ENCODE results near the gene SUPT5H.

Gene SUPT5H

GRCh38 chr19:39422020-39422419 lies 23.4 kb upstream of the SUPT5H start:
- Histone ChIP-seq H3K4me3 (no peak overlapping the region), H3K9me3 (no peaks in the 10 kb centered on the region), H3K27me3 (no peaks in the 10 kb centered on the region), H3K36me3 (peaks cover 69 to 82% (median 71%) of the 10 kb centered on the region in 3 donors), H3K4me1 (peaks cover 0 to under 1% (median 0%) of the 10 kb centered on the region in 4 donors), H3K27ac (no peak overlapping the region)
- TF ChIP-seq, protein P1, sequence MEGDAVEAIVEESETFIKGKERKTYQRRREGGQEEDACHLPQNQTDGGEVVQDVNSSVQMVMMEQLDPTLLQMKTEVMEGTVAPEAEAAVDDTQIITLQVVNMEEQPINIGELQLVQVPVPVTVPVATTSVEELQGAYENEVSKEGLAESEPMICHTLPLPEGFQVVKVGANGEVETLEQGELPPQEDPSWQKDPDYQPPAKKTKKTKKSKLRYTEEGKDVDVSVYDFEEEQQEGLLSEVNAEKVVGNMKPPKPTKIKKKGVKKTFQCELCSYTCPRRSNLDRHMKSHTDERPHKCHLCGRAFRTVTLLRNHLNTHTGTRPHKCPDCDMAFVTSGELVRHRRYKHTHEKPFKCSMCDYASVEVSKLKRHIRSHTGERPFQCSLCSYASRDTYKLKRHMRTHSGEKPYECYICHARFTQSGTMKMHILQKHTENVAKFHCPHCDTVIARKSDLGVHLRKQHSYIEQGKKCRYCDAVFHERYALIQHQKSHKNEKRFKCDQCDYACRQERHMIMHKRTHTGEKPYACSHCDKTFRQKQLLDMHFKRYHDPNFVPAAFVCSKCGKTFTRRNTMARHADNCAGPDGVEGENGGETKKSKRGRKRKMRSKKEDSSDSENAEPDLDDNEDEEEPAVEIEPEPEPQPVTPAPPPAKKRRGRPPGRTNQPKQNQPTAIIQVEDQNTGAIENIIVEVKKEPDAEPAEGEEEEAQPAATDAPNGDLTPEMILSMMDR (IDR thresholded peaks at IDR 0.05), result no peak
- DNase-seq, result no peak
- intact Hi-C loops (cut with DNase I; ENCODE audit: low total_unique reads), result no loop called here

DNA sequence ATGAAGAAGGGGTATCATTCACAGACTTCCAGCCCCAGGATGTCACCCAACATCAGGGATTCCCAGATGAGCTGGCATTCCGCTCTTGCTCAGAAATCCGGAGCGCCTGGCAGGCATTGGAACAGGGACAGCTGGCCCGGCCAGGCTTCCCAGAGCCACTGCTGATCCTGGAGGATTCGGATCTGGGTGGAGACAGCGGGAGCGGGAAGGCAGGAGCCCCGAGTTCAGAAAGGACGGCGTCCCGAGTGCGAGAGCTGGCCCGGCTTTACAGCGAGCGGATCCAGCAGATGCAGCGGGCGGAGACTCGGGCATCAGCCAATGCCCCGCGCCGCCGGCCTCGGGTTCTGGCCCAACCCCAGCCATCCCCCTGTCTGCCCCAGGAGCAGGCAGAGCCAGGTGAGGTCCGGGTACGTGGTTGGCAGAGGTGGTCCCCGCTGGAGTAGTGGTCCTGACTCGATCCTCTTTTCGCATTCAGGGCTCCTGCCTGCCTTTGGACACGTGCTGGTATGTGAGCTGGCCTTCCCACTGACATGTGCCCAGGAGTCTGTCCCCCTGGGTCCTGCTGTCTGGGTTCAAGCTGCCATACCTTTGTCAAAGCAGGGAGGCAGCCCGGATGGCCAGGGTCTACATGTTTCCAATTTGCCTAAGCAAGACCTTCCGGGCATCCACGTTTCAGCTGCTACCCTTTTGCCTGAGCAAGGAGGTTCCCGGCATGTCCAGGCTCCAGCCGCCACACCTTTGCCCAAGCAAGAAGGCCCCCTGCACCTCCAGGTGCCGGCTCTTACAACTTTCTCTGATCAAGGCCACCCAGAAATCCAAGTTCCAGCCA lies 21.9 kb upstream of the SUPT5H start:
- no peak for DNase-seq
- no peak overlapping the region for H3K4me3 ChIP-seq
- intact Hi-C loops (cut with DNase I; ENCODE audit: low total_unique reads), result no loop called here
- H3K36me3 ChIP-seq, result peaks cover 59 to 68% (median 61%) of the 10 kb centered on the region in 3 donors
- H3K9me3 ChIP-seq, result no peaks in the 10 kb centered on the region
- no peaks in the 10 kb centered on the region for H3K27me3 ChIP-seq
- H3K4me1 ChIP-seq, result peaks cover 0 to 14% (median 5%) of the 10 kb centered on the region in 4 donors
- H3K27ac ChIP-seq, result no peak overlapping the region
- TF ChIP-seq, protein P1 (IDR thresholded peaks at IDR 0.05), result no peak

- intact Hi-C loops (cut with DNase I; ENCODE audit: low total_unique reads), result no loop called here
- H3K36me3 ChIP-seq, result peaks cover 45 to 53% (median 46%) of the 10 kb centered on the region in 3 donors
- H3K4me3 ChIP-seq, result no peak overlapping the region
- no peaks in the 10 kb centered on the region for H3K9me3 ChIP-seq
- DNase-seq, result no peak
- peaks cover 0 to 27% (median 16%) of the 10 kb centered on the region in 4 donors for H3K4me1 ChIP-seq
- TF ChIP-seq, protein P1 (IDR thresholded peaks at IDR 0.05), result no peak
- H3K27ac ChIP-seq, result no peak overlapping the region
- H3K27me3 ChIP-seq, result no peaks in the 10 kb centered on the region
Measured at GRCh38 chr19:39424934-39425333, 20.4 kb upstream of the SUPT5H start.

GRCh38 chr19:39425744-39426143 lies 19.6 kb upstream of the SUPT5H start:
- no peak overlapping the region for H3K4me3 ChIP-seq
- intact Hi-C loops (cut with DNase I; ENCODE audit: low total_unique reads), result no loop called here
- H3K4me1 ChIP-seq, result peaks cover 0 to 27% (median 16%) of the 10 kb centered on the region in 4 donors
- DNase-seq, result no peak
- H3K27me3 ChIP-seq, result no peaks in the 10 kb centered on the region
- H3K27ac ChIP-seq, result no peak overlapping the region
- no peaks in the 10 kb centered on the region for H3K9me3 ChIP-seq
- TF ChIP-seq, protein P1 (IDR thresholded peaks at IDR 0.05), result no peak
- peaks cover 37 to 45% (median 38%) of the 10 kb centered on the region in 3 donors for H3K36me3 ChIP-seq

DNA sequence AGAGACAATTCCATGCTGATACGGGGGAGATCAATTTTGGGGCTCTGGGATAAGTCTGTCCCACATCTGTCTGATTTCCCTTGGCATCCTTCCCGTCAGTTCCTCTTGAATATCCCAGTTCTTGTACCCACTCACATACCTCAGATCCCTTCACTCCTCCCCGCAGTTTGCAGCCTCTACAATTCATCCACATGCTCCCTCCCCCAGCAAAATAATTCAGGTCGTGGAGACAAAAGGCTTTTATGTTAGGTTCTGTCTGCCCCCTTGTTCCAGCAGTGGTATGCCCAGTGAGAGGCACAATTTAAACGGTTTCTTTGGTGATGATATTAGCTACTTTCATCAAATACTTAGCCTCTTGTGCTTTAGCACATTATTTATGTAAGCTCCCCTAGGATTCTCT lies 19.2 kb upstream of the SUPT5H start:
- Histone ChIP-seq H3K4me1 (peaks cover 0 to 27% (median 16%) of the 10 kb centered on the region in 4 donors), H3K4me3 (no peak overlapping the region), H3K27me3 (no peaks in the 10 kb centered on the region), H3K27ac (no peak overlapping the region), H3K9me3 (no peaks in the 10 kb centered on the region), H3K36me3 (peaks cover 33 to 42% (median 34%) of the 10 kb centered on the region in 3 donors)
- TF ChIP-seq, protein P1 (IDR thresholded peaks at IDR 0.05), result no peak
- DNase-seq, result no peak
- intact Hi-C loops (cut with DNase I; ENCODE audit: low total_unique reads), result no loop called here
